ENCODE data around the gene C2orf92. TPM values are rescaled to one million over a fixed set of nuclear protein-coding genes. Genes with fewer than 3 reads are reported as not detected.

The C2orf92 gene
- 0.97 and 4.0 TPM in 2 replicates for total RNA-seq

GRCh38 chr2:97669448-97669847, at the start of gene C2orf92:
Gene C2orf92, plus strand, starts transcription at chr2:97669713. Its CDS starts 76 bp downstream, at chr2:97669789.

GRCh38 chr2:97645695-97646629, 23.6 kb upstream of the C2orf92 start, which contains the start of gene COX5B:
Gene COX5B, plus strand, starts transcription at chr2:97646062. Its CDS starts 25 bp downstream, at chr2:97646087.

GRCh38 chr2:97663962-97664635, 5.4 kb upstream of the C2orf92 start, which contains the start of gene ACTR1B:
Gene ACTR1B, minus strand, starts transcription at chr2:97664044. Its CDS starts 154 bp downstream, at chr2:97663890.

GRCh38 chr2:97713296-97714083, 44.0 kb downstream of the C2orf92 start, which contains the start of gene ZAP70:
Gene ZAP70, plus strand, starts transcription at chr2:97713576. Its CDS starts 10,461 bp downstream, at chr2:97724037.

Other genes starting within 250 kb of the C2orf92 start
- gene ANKRD36B, start 79.8 kb upstream of the C2orf92 start, total RNA-seq = 18.5 and 120 TPM in 2 replicates
- 249 and 473 TPM in 2 replicates for gene COX5B, start 23.7 kb upstream of the C2orf92 start, total RNA-seq
- gene ACTR1B, start 5.7 kb upstream of the C2orf92 start, total RNA-seq = 68.6 and 92.3 TPM in 2 replicates
- under 0.01 and 0.16 TPM in 2 replicates for gene ZAP70, start 43.9 kb downstream of the C2orf92 start, total RNA-seq